WTC11 (cell line): ENCODE measurements around the gene RNASE7. TPM values are rescaled to one million over a fixed set of nuclear protein-coding genes. Genes with fewer than 3 reads are reported as not detected.

Source experiments
- ATAC-seq: fragments of 200-7000 bp; cut with Tn5 transposase; 2 replicates; pipeline ENCODE4 v1.10.0; 2021; ENCODE audit warnings: mild to moderate bottlenecking, moderate library complexity
- CTCF ChIA-PET: fragments of 300-600 bp; sonication (Branson Sonifier 250); formaldehyde crosslinking; loops from one replicate; lab custom pipeline; 2021; ENCODE audit warnings: antibody characterized with exemption; lab: Charles Lee
- POLR2A ChIA-PET: fragments of 350-600 bp; sonication (Branson Sonifier 250); formaldehyde crosslinking; loops from one replicate; lab custom pipeline; 2021; ENCODE audit warnings: antibody characterized with exemption; lab: Charles Lee
- DNase-seq: peaks from one replicate; pipeline ENCODE4 v3.0.0; 2021; ENCODE audit warnings: low spot score
- H3K27ac Mint-ChIP-seq: 2 replicates; pipeline ENCODE4 v1.8.0; 2021; ENCODE audit warnings: mixed read lengths
- H3K27me3 Mint-ChIP-seq: 2 replicates; pipeline ENCODE4 v1.8.0; 2021; ENCODE audit warnings: low read depth, mild to moderate bottlenecking, moderate library complexity, mixed read lengths
- H3K36me3 Mint-ChIP-seq: 2 replicates; pipeline ENCODE4 v1.8.0; 2021; ENCODE audit warnings: mixed read lengths
- H3K4me1 Mint-ChIP-seq: 2 replicates; pipeline ENCODE4 v1.8.0; 2022; ENCODE audit warnings: mixed read lengths
- H3K4me3 Mint-ChIP-seq: 2 replicates; pipeline ENCODE4 v1.8.0; 2021; ENCODE audit warnings: mild to moderate bottlenecking, moderate library complexity, mixed read lengths
- H3K9me3 Mint-ChIP-seq: 2 replicates; pipeline ENCODE4 v1.8.0; 2021; ENCODE audit warnings: mixed read lengths
- AR ChIP-seq: fragments of 250-450 bp; sonication (Bioruptor Pico); IDR thresholded peaks from 2 replicates; pipeline ENCODE4 v1.9.0; 2021; ENCODE audit warnings: mild to moderate bottlenecking
- ATF1 ChIP-seq: sonication (generic); formaldehyde crosslinking; IDR thresholded peaks from 2 replicates; pipeline ENCODE4 v1.8.1; 2023; ENCODE audit warnings: mild to moderate bottlenecking, moderate library complexity, missing genetic modification reagents
- CREB1 ChIP-seq: sonication (generic); formaldehyde crosslinking; IDR thresholded peaks from 2 replicates; pipeline ENCODE4 v1.8.0; 2023; ENCODE audit warnings: mild to moderate bottlenecking, missing genetic modification reagents
- CREM ChIP-seq: sonication (generic); formaldehyde crosslinking; IDR thresholded peaks from 2 replicates; pipeline ENCODE4 v1.8.1; 2022; ENCODE audit warnings: mild to moderate bottlenecking, missing genetic modification reagents, moderate library complexity
- CTCF ChIP-seq: fragments of 200-600 bp; IDR thresholded peaks from 2 replicates; pipeline ENCODE4 v1.8.0; 2022; ENCODE audit warnings: antibody characterized with exemption
- E2F4 ChIP-seq: sonication (generic); formaldehyde crosslinking; IDR thresholded peaks from 2 replicates; pipeline ENCODE4 v1.8.1; 2022; ENCODE audit warnings: low read depth, mild to moderate bottlenecking, moderate library complexity, missing genetic modification reagents, borderline replicate concordance
- ETV6 ChIP-seq: sonication (generic); formaldehyde crosslinking; IDR thresholded peaks from 2 replicates; pipeline ENCODE4 v1.8.1; 2022; ENCODE audit warnings: mild to moderate bottlenecking, missing genetic modification reagents
- FOXP1 ChIP-seq: sonication (generic); formaldehyde crosslinking; IDR thresholded peaks from 2 replicates; pipeline ENCODE4 v1.8.0; 2022; ENCODE audit warnings: missing genetic modification reagents, mild to moderate bottlenecking, moderate library complexity, borderline replicate concordance
- GTF2I ChIP-seq: fragments of 250-450 bp; sonication (Bioruptor Pico); conservative IDR thresholded peaks from 2 replicates; pipeline ENCODE4 v1.4.0; 2021; ENCODE audit warnings: mild to moderate bottlenecking
- HMGA2 ChIP-seq: fragments of 250-450 bp; sonication (Bioruptor Pico); IDR thresholded peaks from 2 replicates; pipeline ENCODE4 v1.4.0; 2021; ENCODE audit warnings: mild to moderate bottlenecking, moderate library complexity
- HMGXB4 ChIP-seq: sonication (generic); formaldehyde crosslinking; IDR thresholded peaks from 2 replicates; pipeline ENCODE4 v1.8.1; 2023; ENCODE audit warnings: mild to moderate bottlenecking, moderate library complexity, missing genetic modification reagents
- JAZF1 ChIP-seq: fragments of 250-450 bp; sonication (Bioruptor Pico); IDR thresholded peaks from 2 replicates; pipeline ENCODE4 v1.9.0; 2021; ENCODE audit warnings: moderate library complexity, mild to moderate bottlenecking, inconsistent platforms
- MAX ChIP-seq: sonication (generic); formaldehyde crosslinking; IDR thresholded peaks from 2 replicates; pipeline ENCODE4 v1.8.0; 2022; ENCODE audit warnings: mild to moderate bottlenecking, missing genetic modification reagents
- RELA ChIP-seq: sonication (generic); formaldehyde crosslinking; IDR thresholded peaks from 2 replicates; pipeline ENCODE4 v1.8.1; 2022; ENCODE audit warnings: missing genetic modification reagents, mild to moderate bottlenecking, borderline replicate concordance
- TEAD1 ChIP-seq: sonication (generic); formaldehyde crosslinking; IDR thresholded peaks from 2 replicates; pipeline ENCODE4 v1.8.0; 2022; ENCODE audit warnings: mild to moderate bottlenecking, missing genetic modification reagents
- USF2 ChIP-seq: sonication (generic); formaldehyde crosslinking; IDR thresholded peaks from 2 replicates; pipeline ENCODE4 v1.8.1; 2023; ENCODE audit warnings: mild to moderate bottlenecking, missing genetic modification reagents, moderate library complexity
- ZBTB43 ChIP-seq: sonication (generic); formaldehyde crosslinking; IDR thresholded peaks from 2 replicates; pipeline ENCODE4 v1.8.1; 2023; ENCODE audit warnings: mild to moderate bottlenecking, missing genetic modification reagents
- ZNF317 ChIP-seq: sonication (generic); formaldehyde crosslinking; IDR thresholded peaks from 2 replicates; pipeline ENCODE4 v1.8.1; 2023; ENCODE audit warnings: low read depth, mild to moderate bottlenecking, moderate library complexity, missing genetic modification reagents, borderline replicate concordance
- ZNF416 ChIP-seq: fragments of 250-450 bp; sonication (Bioruptor Pico); IDR thresholded peaks from 2 replicates; pipeline ENCODE4 v1.9.0; 2021; ENCODE audit warnings: mild to moderate bottlenecking, inconsistent platforms
- ZNF423 ChIP-seq: fragments of 250-450 bp; sonication (Bioruptor Pico); IDR thresholded peaks from 2 replicates; pipeline ENCODE4 v2.1.2; 2022; ENCODE audit warnings: mild to moderate bottlenecking, moderate library complexity
- total RNA-seq: library from RNA; stranded (reverse); gene quantifications from 3 replicates; pipeline ENCODE4 v1.2.3, GENCODE V29; 2021

Gene RNASE7
- total RNA-seq, 1 experiment from 2014 or later, result not detected

GRCh38 chr14:21048638-21049037 is 6.5 kb downstream of the RNASE7 start:
- CTCF ChIA-PET, result interaction anchor here (1.5 to 2.2 kb wide), 4 partner anchors 34 to 78 kb away, joined by 4 to 19 read pairs (median 8); no protein-coding TSS in a partner anchor
- Mint-ChIP-seq H3K36me3 (no peaks in the 10 kb centered on the region), H3K4me1 (no peaks in the 10 kb centered on the region), H3K27me3 (peaks cover 3% of the 10 kb centered on the region), H3K4me3 (no peak overlapping the region), H3K27ac (no peak overlapping the region), H3K9me3 (no peaks in the 10 kb centered on the region)
- DNase-seq, result no peak
- TF ChIP-seq RELA, result no peak
- no peak for TF ChIP-seq CREB1 (CRISPR knock-in tag)
- TF ChIP-seq ATF1 (CRISPR knock-in tag), result no peak
- TF ChIP-seq HMGA2 (CRISPR knock-in tag), result no peak
- no peak for TF ChIP-seq ZNF416 (CRISPR knock-in tag)
- no peak for TF ChIP-seq MAX (CRISPR knock-in tag)
- TF ChIP-seq AR (CRISPR knock-in tag), result no peak
- no peak for TF ChIP-seq CTCF
- TF ChIP-seq TEAD1 (CRISPR knock-in tag), result no peak
- no peak for TF ChIP-seq E2F4 (CRISPR knock-in tag)
- TF ChIP-seq CREM (CRISPR knock-in tag), result no peak
- TF ChIP-seq ZNF317 (CRISPR knock-in tag), result no peak
- no peak for TF ChIP-seq GTF2I
- TF ChIP-seq ZBTB43 (CRISPR knock-in tag), result no peak
- no peak for TF ChIP-seq ZNF423 (CRISPR knock-in tag)
- no peak for TF ChIP-seq USF2 (CRISPR knock-in tag)
- no peak for TF ChIP-seq HMGXB4
- no peak for TF ChIP-seq JAZF1
- TF ChIP-seq FOXP1, result no peak
- no peak for TF ChIP-seq ETV6 (CRISPR knock-in tag)
- POLR2A ChIA-PET, result no interaction called here
- ATAC-seq, result no peak
